Measurements from ENCODE around the gene LYST. TPM values are rescaled to one million over a fixed set of nuclear protein-coding genes. Genes with fewer than 3 reads are reported as not detected.

The LYST gene
- polyA plus RNA-seq, 1 donor from 2014 or later: 23.4 TPM

GRCh38 chr1:235720544-235720943, 146.2 kb downstream of the LYST start:
- H3K79me2 ChIP-seq (replicated peaks; ENCODE audit: insufficient read depth, low read length): no peaks in the 10 kb centered on the region
- H3K4me2 ChIP-seq (ENCODE audit: low read length): no peak overlapping the region
- H3K9ac ChIP-seq (ENCODE audit: low read length): no peak overlapping the region
- H3K27me3 ChIP-seq (ENCODE audit: insufficient read depth, low read depth, low read length): no peaks in the 10 kb centered on the region
- no peaks in the 10 kb centered on the region for H3K9me3 ChIP-seq (ENCODE audit: low read length)
- no peak overlapping the region for H2AFZ ChIP-seq (ENCODE audit: low read depth, low read length)
- no peak overlapping the region for H3K27ac ChIP-seq (ENCODE audit: low read length)
- H3K36me3 ChIP-seq (ENCODE audit: insufficient read depth, low read length): peaks cover 21% of the 10 kb centered on the region
- TF ChIP-seq MXI1 (conservative IDR thresholded peaks at IDR 0.05; ENCODE audit: poor library complexity, severe bottlenecking) (no peak), POLR2AphosphoS5 (IDR thresholded peaks at IDR 0.05) (no peak)
- H3K4me3 ChIP-seq (ENCODE audit: low read length): no peak overlapping the region
- H3K9me2 ChIP-seq (ENCODE audit: insufficient read depth, low read length): no peaks in the 10 kb centered on the region
- H3F3A ChIP-seq (ENCODE audit: insufficient read depth, low read length, poor library complexity, severe bottlenecking): no peaks in the 10 kb centered on the region
- H4K20me1 ChIP-seq (ENCODE audit: insufficient read depth): no peaks in the 10 kb centered on the region

GRCh38 chr1:235714205-235714897, 152.4 kb downstream of the LYST start:
- Histone ChIP-seq H3K9ac (ENCODE audit: low read length) (no peak overlapping the region), H3K36me3 (ENCODE audit: insufficient read depth, low read length) (no peaks in the 10 kb centered on the region), H3K4me3 (ENCODE audit: low read length) (no peak overlapping the region), H3K27me3 (ENCODE audit: insufficient read depth, low read depth, low read length) (no peaks in the 10 kb centered on the region), H3K9me3 (ENCODE audit: low read length) (no peaks in the 10 kb centered on the region), H3K79me2 (replicated peaks; ENCODE audit: insufficient read depth, low read length) (no peaks in the 10 kb centered on the region), H3K27ac (ENCODE audit: low read length) (no peak overlapping the region), H3F3A (ENCODE audit: insufficient read depth, low read length, poor library complexity, severe bottlenecking) (no peaks in the 10 kb centered on the region), H4K20me1 (ENCODE audit: insufficient read depth) (no peaks in the 10 kb centered on the region), H3K4me2 (ENCODE audit: low read length) (no peak overlapping the region), H3K9me2 (ENCODE audit: insufficient read depth, low read length) (no peaks in the 10 kb centered on the region), H2AFZ (ENCODE audit: low read depth, low read length) (no peak overlapping the region)
- no peak for TF ChIP-seq EZH2 (IDR thresholded peaks at IDR 0.05; ENCODE audit: borderline replicate concordance, insufficient read depth, low read length, poor library complexity, severe bottlenecking)
- TF ChIP-seq SMC3 (conservative IDR thresholded peaks at IDR 0.05; ENCODE audit: poor library complexity): no peak
- TF ChIP-seq POLR2AphosphoS5 (IDR thresholded peaks at IDR 0.05): no peak
- TF ChIP-seq MXI1 (conservative IDR thresholded peaks at IDR 0.05; ENCODE audit: poor library complexity, severe bottlenecking): no peak
- no peak for TF ChIP-seq RAD21 (conservative IDR thresholded peaks at IDR 0.05)
- TF ChIP-seq EP300 (conservative IDR thresholded peaks at IDR 0.05; ENCODE audit: poor library complexity, severe bottlenecking): no peak
- no peak for TF ChIP-seq REST (IDR thresholded peaks at IDR 0.05; ENCODE audit: borderline replicate concordance)
- TF ChIP-seq TAF1 (IDR thresholded peaks at IDR 0.05; ENCODE audit: low read depth): no peak
- TF ChIP-seq CTCF (IDR thresholded peaks at IDR 0.05; ENCODE audit: poor library complexity, severe bottlenecking): no peak

All from neural cell (in vitro differentiated cells).